NT2/D1 (cell line): ENCODE measurements around the gene NBPF1.
"Not testable (repeated sequence)": the region's sequence is repeated elsewhere in the genome, so short reads cannot be mapped to it uniquely, and the experiment has no call there.

ENCODE experiments used
- DNase-seq: peaks from one replicate; pipeline ENCODE4 v3.0.0-alpha.2; 2011; ENCODE audit warnings: low read depth, low spot score
- H3K27me3 ChIP-seq: 2 replicates; pipeline ENCODE4 v1.6.0; 2011; ENCODE audit warnings: mild to moderate bottlenecking; ENCODE audit not compliant: insufficient read length, insufficient read depth
- H3K36me3 ChIP-seq: 2 replicates; pipeline ENCODE4 v1.6.1; 2011; ENCODE audit warnings: mild to moderate bottlenecking, low read length, mixed read lengths; ENCODE audit not compliant: insufficient read depth, insufficient read length
- H3K4me1 ChIP-seq: 2 replicates; pipeline ENCODE4 v1.5.1; 2011; ENCODE audit not compliant: insufficient read depth, insufficient read length
- H3K4me3 ChIP-seq: 2 replicates; pipeline ENCODE4 v1.5.1; 2011; ENCODE audit warnings: low read depth; ENCODE audit not compliant: insufficient read length
- H3K9ac ChIP-seq: 2 replicates; pipeline ENCODE4 v1.6.0; 2011; ENCODE audit warnings: low read depth; ENCODE audit not compliant: insufficient read length
- H3K9me3 ChIP-seq: 2 replicates; pipeline ENCODE4 v1.5.1; 2011; ENCODE audit warnings: mild to moderate bottlenecking, low read length; ENCODE audit not compliant: insufficient read depth

Gene NBPF1

DNA sequence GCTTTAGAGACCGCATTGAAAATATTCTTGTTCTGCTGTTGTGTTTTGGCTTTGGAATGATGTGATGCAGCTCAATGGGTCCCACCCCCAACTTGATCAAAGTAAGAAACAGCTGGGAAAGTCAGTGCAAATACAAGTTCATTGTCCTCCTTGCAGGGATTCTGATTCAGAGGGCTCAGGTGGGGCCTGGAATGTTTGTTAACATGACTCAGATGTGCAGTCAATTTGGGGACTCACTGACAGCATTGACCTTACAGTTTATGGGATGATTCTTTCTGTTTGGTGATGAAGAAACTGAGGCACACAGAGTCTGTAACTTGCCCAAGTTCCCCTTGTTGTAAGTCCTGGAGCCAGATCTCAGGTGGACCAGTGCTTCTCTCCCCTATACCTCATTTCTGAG, 18.1 kb downstream of the NBPF1 start:
- H3K9me3 ChIP-seq, H3K36me3 ChIP-seq, DNase-seq, H3K4me1 ChIP-seq, H3K27me3 ChIP-seq, H3K4me3 ChIP-seq, H3K9ac ChIP-seq: not testable (repeated sequence)

- not testable (repeated sequence) for H3K9me3 ChIP-seq, DNase-seq, H3K4me1 ChIP-seq, H3K4me3 ChIP-seq, H3K27me3 ChIP-seq, H3K9ac ChIP-seq, H3K36me3 ChIP-seq
Observed at GRCh38 chr1:16591845-16592244, 21.5 kb downstream of the NBPF1 start.

DNA sequence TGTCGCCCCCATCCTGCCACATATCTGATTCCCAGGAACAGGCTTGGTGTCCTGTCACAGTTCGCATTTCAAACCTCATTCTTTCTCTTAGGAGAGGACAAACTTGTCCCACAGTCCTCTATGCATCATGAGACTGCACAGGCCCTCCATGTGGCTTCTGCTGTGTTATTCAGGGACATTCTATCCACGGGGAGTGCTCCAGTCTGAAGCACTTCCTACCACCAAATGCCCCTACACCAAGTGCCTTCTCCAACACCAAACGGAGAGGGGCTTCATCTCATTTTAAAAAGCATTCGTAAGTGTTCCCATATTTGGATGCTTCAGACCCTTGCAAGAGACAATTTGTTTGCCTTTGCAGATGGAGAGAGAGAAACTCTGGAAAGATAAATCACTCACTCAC, 25.3 kb downstream of the NBPF1 start:
- H3K4me3 ChIP-seq, H3K36me3 ChIP-seq, H3K9me3 ChIP-seq, H3K9ac ChIP-seq, H3K4me1 ChIP-seq, H3K27me3 ChIP-seq, DNase-seq: not testable (repeated sequence)

- H3K9ac ChIP-seq, H3K4me3 ChIP-seq, H3K36me3 ChIP-seq, H3K27me3 ChIP-seq, DNase-seq, H3K9me3 ChIP-seq, H3K4me1 ChIP-seq: not testable (repeated sequence)
Observed at GRCh38 chr1:16587639-16588038, 25.7 kb downstream of the NBPF1 start.

DNA sequence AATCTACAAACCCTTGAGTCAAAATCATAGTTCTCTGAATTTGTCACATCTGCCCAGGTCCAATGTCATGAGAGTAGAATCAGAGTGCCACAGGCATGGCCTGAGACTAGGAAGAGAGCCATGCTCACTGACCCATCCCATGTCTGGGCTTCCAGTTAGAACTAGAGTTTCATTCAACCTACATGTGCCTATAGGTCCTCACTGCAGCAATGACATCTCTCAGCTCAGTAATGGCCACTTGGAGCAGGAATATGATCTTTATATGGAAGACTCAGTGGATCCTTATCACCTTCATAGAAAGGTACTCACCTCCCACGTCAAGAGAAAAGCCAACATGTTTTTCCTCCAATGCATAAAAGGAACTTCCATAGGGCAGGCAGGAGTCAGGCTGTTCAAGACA, 48.0 kb downstream of the NBPF1 start:
- DNase-seq, H3K9me3 ChIP-seq, H3K4me3 ChIP-seq, H3K9ac ChIP-seq, H3K4me1 ChIP-seq, H3K27me3 ChIP-seq, H3K36me3 ChIP-seq: not testable (repeated sequence)

DNA sequence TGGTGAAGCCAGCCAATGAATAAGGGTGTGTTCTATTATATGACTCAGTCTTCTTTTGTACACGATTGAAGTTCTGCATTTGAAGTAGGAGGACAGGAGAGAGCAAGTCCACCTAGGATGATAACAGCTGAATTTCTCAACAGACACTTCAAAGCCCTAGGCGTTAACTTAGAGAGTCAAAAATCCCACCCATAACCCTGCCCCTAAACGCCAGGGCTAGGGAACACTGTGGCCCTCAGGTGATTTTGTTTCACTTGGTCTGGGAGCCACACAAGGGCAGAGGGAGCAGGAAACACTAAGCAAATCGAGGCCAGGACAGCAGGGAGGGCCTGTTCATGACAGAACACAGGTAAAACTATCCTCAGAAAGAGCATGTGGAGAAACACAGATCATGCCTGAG, 52.3 kb downstream of the NBPF1 start:
- H3K4me3 ChIP-seq, H3K4me1 ChIP-seq, H3K27me3 ChIP-seq, H3K9ac ChIP-seq, DNase-seq, H3K36me3 ChIP-seq, H3K9me3 ChIP-seq: not testable (repeated sequence)

DNA sequence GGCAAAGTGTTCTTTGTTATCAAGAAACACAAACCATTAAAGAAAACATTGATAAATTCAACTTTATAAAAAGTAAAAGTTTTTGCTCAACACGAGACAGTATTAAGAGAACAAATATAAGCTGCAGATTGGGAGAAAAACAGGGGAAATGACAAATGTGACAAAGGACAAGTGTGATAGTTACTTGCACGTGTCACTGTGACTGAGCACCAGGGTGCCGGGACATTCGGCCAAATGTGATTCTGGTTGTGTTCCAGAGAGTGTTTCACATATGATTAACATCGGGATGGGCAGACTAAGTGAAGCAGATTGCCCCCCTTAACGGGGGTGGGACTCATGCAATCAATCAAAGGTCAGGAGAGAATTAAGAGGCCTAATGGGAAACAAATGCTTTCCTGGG, 52.9 kb downstream of the NBPF1 start:
- H3K36me3 ChIP-seq, H3K4me1 ChIP-seq, H3K4me3 ChIP-seq, H3K9me3 ChIP-seq, H3K27me3 ChIP-seq, H3K9ac ChIP-seq, DNase-seq: not testable (repeated sequence)

DNA sequence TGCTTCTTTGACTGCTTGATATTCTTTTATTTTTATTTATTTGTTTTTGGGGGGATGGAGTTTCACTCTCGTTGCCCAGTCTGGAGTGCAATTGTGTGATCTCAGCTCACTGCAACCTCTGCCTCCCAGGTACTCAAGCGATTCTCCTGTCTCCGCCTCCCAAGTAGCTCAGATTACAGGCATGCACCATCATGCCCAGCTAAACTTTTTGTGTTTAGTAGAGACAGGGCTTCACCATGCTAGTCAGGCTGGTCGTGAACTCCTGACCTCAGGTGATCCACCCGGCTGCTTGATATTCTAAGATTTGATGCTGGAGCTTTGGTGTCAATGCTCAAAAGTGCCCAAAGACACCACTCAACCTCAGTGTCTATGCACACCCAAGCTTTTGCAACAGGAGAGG, 53.7 kb downstream of the NBPF1 start:
- H3K9ac ChIP-seq, H3K9me3 ChIP-seq, DNase-seq, H3K4me3 ChIP-seq, H3K27me3 ChIP-seq, H3K4me1 ChIP-seq, H3K36me3 ChIP-seq: not testable (repeated sequence)

- not testable (repeated sequence) for H3K9ac ChIP-seq, H3K4me3 ChIP-seq, H3K9me3 ChIP-seq, DNase-seq, H3K36me3 ChIP-seq, H3K4me1 ChIP-seq, H3K27me3 ChIP-seq
Observed at GRCh38 chr1:16557034-16557433, 56.3 kb downstream of the NBPF1 start.

DNA sequence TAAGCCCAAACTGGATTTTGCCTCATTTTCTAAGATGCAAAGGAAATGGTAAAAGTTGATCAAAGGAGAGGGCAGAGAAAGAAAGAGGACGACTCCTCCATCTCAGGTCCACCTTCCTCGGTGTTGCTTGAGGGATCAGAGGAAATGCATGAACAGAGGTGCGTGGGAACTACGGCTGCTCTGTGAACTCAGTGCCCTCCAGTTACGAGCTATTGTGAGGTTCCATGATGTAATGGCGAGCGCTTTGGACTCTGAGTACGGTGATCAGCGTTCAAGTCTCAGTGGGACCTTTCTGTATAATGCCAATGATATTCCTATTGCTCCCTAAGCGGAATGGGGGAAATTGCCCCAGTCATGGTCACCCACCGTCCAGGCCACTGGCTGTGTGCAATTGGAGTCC, 60.1 kb downstream of the NBPF1 start:
- not testable (repeated sequence) for DNase-seq, H3K4me3 ChIP-seq, H3K4me1 ChIP-seq

DNA sequence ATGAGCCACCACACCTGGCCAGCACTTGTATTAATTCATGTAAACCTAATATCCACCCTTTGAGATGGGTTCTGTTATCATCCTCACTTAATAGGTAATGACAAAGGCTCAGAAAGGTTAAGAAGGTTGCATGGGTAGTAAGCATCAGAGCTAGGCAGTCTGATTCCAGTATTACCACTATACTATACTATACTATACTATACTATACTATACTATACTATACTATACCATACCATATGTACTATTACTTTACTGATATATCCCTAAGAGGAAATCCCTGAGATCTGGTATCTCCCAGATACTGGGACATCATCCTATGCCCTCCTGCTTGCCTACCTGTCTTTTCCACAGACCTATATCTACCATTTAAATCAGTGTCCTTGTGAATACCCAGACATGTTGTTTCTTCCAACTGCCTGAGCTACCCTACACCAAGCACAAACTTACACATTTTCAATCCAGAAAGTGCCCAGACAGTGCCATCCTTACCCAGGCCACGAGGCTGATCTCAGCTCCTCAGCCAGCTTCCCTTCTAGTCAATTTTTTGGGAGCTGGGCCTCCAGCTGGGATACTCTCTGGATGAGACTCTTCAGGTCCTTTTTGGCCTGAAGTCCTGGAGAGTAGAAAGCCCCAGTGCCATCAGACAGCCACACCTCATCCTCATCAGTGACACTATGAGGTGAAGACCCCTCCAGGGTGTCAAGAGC, 63.0 kb downstream of the NBPF1 start:
- not testable (repeated sequence) for DNase-seq, H3K4me3 ChIP-seq, H3K36me3 ChIP-seq, H3K27me3 ChIP-seq, H3K9me3 ChIP-seq, H3K9ac ChIP-seq, H3K4me1 ChIP-seq

More for the DNA sequence above, 60.1 kb downstream of the NBPF1 start:
- H3K9ac ChIP-seq, H3K27me3 ChIP-seq, H3K9me3 ChIP-seq, H3K36me3 ChIP-seq: not testable (repeated sequence)

- H3K9ac ChIP-seq, H3K9me3 ChIP-seq, H3K27me3 ChIP-seq, H3K36me3 ChIP-seq, H3K4me3 ChIP-seq, DNase-seq, H3K4me1 ChIP-seq: not testable (repeated sequence)
Observed at GRCh38 chr1:16549545-16549944, 63.8 kb downstream of the NBPF1 start.
